Panc1 (cell line): ENCODE data around the gene PGC.

Source experiments
- CTCF ChIP-seq: fragments of 450-650 bp; IDR thresholded peaks from 2 replicates; pipeline ENCODE4 v1.5.1; 2017; ENCODE audit warnings: mild to moderate bottlenecking
- POLR2AphosphoS5 ChIP-seq: IDR thresholded peaks from 2 replicates; pipeline ENCODE4 v1.6.1; 2012; ENCODE audit warnings: mild to moderate bottlenecking, low read depth, low read length, moderate library complexity
- REST ChIP-seq, 2 experiments: IDR thresholded peaks; 2 replicates each; pipeline ENCODE4 v1.6.1; 2011 to 2012; ENCODE audit warnings: low read depth in 2 of 2, control low read depth in 1 of 2, low read length in 1 of 2, mild to moderate bottlenecking in 1 of 2, moderate library complexity in 1 of 2; ENCODE audit not compliant: insufficient read depth in 1 of 2

GRCh38 chr6:41690541-41691330, 56.5 kb downstream of the PGC start:
- TF ChIP-seq CTCF (no peak), REST (IDR thresholded peaks at IDR 0.05; ENCODE audit: insufficient read depth in 1 of 2, low read depth in 2 of 2, low read length in 1 of 2) (no peak), POLR2AphosphoS5 (no peak)
